BE2C (cell line): Measurements from ENCODE around the gene GINS3.
A peak's percentile ranks its signal among the peaks of the same experiment; 100 is the strongest.

ENCODE experiments used
- DNase-seq: peaks from one replicate; pipeline ENCODE4 v3.0.0-alpha.2; 2020
- H3K27me3 ChIP-seq: fragments of 250-450 bp; sonication (Bioruptor Pico); 2 replicates; pipeline ENCODE4 v1.5.1; 2020; ENCODE audit warnings: mild to moderate bottlenecking
- H3K36me3 ChIP-seq: fragments of 250-450 bp; sonication (Bioruptor Pico); 2 replicates; pipeline ENCODE4 v1.5.1; 2020; ENCODE audit warnings: mild to moderate bottlenecking
- H3K4me1 ChIP-seq: fragments of 250-450 bp; sonication (Bioruptor Pico); 2 replicates; pipeline ENCODE4 v1.5.1; 2020
- H3K4me3 ChIP-seq: 2 replicates; pipeline ENCODE4 v1.5.1; 2011; ENCODE audit warnings: low read depth, low read length
- H3K9me3 ChIP-seq: fragments of 250-450 bp; sonication (Bioruptor Pico); 2 replicates; pipeline ENCODE4 v1.5.1; 2020
- TF ChIP-seq, protein P1 (sequence below): IDR thresholded peaks from 2 replicates; pipeline ENCODE4 v1.5.1; 2012; ENCODE audit warnings: mild to moderate bottlenecking, low read depth, low read length

The GINS3 gene

GRCh38 chr16:58450590-58450989, 58.3 kb downstream of the GINS3 start:
- H3K27me3 ChIP-seq = no peaks in the 10 kb centered on the region
- no peaks in the 10 kb centered on the region for H3K36me3 ChIP-seq
- DNase-seq = no peak
- no peak overlapping the region for H3K4me3 ChIP-seq
- no peaks in the 10 kb centered on the region for H3K9me3 ChIP-seq
- TF ChIP-seq, protein P1, sequence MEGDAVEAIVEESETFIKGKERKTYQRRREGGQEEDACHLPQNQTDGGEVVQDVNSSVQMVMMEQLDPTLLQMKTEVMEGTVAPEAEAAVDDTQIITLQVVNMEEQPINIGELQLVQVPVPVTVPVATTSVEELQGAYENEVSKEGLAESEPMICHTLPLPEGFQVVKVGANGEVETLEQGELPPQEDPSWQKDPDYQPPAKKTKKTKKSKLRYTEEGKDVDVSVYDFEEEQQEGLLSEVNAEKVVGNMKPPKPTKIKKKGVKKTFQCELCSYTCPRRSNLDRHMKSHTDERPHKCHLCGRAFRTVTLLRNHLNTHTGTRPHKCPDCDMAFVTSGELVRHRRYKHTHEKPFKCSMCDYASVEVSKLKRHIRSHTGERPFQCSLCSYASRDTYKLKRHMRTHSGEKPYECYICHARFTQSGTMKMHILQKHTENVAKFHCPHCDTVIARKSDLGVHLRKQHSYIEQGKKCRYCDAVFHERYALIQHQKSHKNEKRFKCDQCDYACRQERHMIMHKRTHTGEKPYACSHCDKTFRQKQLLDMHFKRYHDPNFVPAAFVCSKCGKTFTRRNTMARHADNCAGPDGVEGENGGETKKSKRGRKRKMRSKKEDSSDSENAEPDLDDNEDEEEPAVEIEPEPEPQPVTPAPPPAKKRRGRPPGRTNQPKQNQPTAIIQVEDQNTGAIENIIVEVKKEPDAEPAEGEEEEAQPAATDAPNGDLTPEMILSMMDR = no peak
- peaks cover 40% of the 10 kb centered on the region for H3K4me1 ChIP-seq

DNA sequence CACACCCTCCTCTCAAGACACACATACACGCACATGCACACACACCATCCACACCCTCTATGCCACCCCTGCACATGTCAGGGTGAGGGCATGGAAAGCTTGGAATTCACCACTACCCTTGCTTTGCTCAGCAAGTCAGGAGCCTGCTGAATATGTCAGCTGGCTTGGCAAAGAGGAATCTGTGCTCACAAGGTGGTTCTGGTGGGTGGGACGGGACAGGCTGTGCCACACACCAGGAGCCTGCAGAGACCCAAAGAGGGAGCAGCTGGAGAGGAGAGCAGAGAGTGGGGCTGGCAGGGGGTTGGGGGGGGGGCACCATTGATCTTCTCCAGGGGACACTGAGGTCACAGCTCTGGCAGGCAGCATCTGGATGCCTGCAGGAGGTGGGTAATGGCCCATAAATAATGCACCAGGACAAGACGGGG, 59.0 kb downstream of the GINS3 start:
- peak; percentile 81 for DNase-seq
- H3K27me3 ChIP-seq = no peaks in the 10 kb centered on the region

DNA sequence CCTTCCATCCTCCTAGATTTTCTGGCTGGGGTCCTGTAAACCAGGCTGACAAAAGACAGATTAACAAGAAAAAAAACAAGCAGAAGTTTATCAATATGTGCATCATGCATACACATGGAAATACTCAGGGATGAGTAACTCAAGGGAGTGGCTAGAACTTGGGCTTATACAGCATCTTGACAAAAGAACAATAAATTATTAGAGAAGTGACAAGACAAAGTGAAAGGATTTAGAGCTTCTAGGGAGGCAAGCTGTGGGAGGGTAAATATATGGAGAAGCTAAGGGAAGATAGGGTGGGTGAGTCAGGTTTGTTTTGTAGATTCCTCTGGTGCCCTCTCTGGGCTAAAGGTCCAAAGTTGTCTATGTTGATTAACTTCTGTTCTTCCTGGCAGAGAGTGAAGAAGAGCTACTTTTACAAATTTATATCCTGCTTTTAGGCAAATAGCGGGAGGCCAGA, 59.7 kb downstream of the GINS3 start:
- Histone ChIP-seq H3K36me3 (no peaks in the 10 kb centered on the region), H3K4me1 (peaks cover 52% of the 10 kb centered on the region), H3K4me3 (no peak overlapping the region), H3K9me3 (no peaks in the 10 kb centered on the region), H3K27me3 (no peaks in the 10 kb centered on the region)
- TF ChIP-seq, protein P1 = peak; percentile 13; the same call in 1 of the 2 replicates
- DNase-seq = no peak

More for the DNA sequence above, 59.0 kb downstream of the GINS3 start:
- H3K4me1 ChIP-seq = peaks cover 46% of the 10 kb centered on the region
- TF ChIP-seq, protein P1 = no peak
- no peak overlapping the region for H3K4me3 ChIP-seq
- H3K9me3 ChIP-seq = no peaks in the 10 kb centered on the region
- no peaks in the 10 kb centered on the region for H3K36me3 ChIP-seq

GRCh38 chr16:58452640-58453039, 60.4 kb downstream of the GINS3 start:
- peaks cover 51% of the 10 kb centered on the region for H3K4me1 ChIP-seq
- TF ChIP-seq, protein P1 = no peak

DNA sequence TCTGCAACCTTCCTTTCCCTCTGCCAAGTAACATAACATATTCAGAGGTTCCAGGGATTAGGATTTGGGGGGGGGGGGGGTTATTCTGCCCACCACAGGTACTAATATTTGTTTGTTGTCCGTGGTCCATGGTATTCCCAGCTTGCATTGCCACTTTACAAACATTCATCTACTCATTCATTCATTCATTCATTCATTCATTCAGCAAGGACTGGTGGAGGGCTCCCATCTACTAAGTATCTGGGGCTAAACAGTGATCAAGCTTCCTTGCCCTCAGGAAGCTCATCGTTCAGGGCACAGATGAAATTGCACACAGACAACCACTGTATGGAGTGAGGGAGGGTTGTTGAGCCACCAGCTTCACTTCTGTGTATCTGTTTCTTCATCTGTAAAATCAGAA, 61.9 kb downstream of the GINS3 start:
- no peak for DNase-seq
- Histone ChIP-seq H3K36me3 (no peaks in the 10 kb centered on the region), H3K4me3 (no peak overlapping the region), H3K4me1 (peaks cover 41% of the 10 kb centered on the region), H3K27me3 (no peaks in the 10 kb centered on the region), H3K9me3 (no peaks in the 10 kb centered on the region)
- TF ChIP-seq, protein P1 = no peak

More at GRCh38 chr16:58452640-58453039, 60.4 kb downstream of the GINS3 start:
- DNase-seq = no peak
- Histone ChIP-seq H3K9me3 (no peaks in the 10 kb centered on the region), H3K27me3 (no peaks in the 10 kb centered on the region), H3K4me3 (no peak overlapping the region), H3K36me3 (no peaks in the 10 kb centered on the region)

DNA sequence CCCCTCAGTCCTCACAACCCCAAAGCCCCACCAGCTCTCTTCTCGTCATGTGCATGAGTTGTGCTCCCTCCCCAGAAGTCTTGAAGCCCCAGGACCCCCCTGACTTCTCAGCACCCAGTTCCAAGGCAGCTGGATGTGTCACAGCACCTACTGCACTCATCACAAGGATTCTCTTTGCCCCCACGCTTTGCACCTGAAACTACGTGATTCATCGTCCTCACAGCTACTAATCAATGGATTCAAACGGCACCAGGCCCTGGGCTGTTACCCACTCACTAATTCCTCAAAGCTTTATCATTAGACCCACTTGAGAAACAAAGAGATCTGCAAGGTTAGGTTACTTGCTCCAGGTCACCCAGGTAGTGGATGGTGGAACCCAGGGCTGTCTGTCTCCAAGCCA, 62.6 kb downstream of the GINS3 start:
- Histone ChIP-seq H3K9me3 (no peaks in the 10 kb centered on the region), H3K4me1 (peaks cover 34% of the 10 kb centered on the region), H3K4me3 (no peak overlapping the region), H3K36me3 (no peaks in the 10 kb centered on the region), H3K27me3 (no peaks in the 10 kb centered on the region)
- no peak for DNase-seq
- TF ChIP-seq, protein P1 = no peak
